HG02981 (cell line): ENCODE data around the gene NPM1.

Experiments
- ATAC-seq: cut with Tn5 transposase; IDR thresholded peaks from one replicate; pipeline ENCODE4 v1.9.1; 2021; ENCODE audit warnings: mild to moderate bottlenecking, moderate library complexity; ENCODE audit not compliant: unreplicated experiment

The NPM1 gene

DNA sequence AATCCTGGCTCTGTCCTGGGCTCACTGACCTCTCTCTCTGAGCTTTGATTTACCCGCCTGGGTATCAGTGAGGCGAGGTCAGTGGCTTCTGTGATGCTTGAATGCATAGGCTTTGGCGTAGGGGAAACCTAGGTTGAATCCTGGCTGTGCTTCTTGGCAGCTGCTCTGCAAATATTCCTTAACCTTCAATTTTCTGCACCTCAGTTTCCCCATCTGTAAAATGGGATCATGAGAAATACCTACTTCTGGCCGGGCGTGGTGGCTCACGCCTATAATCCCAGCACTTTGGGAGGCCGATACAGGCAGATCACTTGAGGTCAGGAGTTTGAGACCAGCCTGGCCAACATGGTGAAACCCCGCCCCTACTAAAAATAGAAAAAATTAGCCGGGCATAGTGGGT is 39.0 kb downstream of the NPM1 start:
- no peak for ATAC-seq

DNA sequence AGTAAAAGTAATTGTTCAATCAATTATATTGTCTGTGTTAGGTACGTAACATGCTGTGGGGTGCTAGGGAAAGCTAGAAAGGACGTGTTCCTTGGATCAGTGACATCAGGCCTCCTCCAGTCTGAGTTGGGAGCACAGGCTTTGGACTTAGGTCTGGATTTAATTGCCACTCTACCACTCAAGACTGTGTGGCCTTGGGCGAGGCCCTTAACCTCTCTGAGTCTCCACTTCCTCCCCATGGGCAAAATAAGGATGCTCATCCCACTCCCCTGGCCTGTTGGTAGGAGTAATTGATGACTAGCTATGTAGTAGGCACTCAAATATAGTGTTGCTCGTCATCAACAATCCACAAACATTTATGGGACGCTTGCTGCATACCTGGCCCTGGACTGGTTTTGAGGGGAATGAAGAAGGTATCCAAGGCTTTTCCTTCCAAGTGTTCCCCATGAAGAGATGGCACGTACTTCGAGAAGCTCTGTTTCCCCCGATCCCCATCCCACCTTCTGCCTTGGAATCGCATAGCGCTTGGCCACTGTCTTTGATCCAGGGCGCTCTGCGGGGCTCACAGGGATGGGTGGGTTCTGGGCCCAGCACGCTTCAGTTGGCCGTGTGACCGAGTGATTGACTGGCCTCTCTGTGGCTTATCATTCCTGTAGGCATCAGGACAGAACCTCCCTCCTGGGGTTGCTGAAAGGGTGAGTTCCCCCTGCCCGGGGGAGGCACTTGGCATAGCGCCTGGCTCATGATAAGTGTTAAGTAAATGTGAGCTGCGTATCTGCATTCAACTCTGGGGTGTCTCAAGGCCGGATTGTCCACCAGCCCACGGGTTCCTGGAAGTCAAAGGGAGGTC is 39.9 kb downstream of the NPM1 start:
- no peak for ATAC-seq

DNA sequence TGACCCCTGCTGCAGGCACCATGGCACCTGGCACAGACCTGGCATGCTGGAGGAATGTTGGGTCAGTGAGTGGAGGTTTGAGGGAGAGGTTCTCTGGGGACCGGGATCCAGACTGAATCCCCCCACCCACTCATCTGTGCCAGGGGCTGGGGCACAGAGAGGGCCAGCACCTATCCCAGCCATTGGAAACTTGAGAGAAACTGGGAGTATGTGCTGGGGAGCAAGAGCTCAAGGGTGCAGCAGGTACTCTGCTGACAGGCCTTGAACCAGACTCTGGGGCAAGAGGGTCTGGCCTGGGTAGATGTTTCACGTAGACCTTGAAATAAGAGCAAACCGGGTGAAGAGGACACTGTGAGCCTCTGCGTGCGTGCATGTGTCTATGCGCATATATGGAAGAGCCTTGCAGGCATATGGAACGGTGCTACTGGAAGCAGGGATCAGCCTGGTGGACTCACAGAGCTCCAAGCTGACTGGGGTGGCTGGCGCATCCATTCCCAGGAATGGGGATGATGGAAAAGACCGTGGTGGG is 40.6 kb downstream of the NPM1 start:
- ATAC-seq, result no peak

DNA sequence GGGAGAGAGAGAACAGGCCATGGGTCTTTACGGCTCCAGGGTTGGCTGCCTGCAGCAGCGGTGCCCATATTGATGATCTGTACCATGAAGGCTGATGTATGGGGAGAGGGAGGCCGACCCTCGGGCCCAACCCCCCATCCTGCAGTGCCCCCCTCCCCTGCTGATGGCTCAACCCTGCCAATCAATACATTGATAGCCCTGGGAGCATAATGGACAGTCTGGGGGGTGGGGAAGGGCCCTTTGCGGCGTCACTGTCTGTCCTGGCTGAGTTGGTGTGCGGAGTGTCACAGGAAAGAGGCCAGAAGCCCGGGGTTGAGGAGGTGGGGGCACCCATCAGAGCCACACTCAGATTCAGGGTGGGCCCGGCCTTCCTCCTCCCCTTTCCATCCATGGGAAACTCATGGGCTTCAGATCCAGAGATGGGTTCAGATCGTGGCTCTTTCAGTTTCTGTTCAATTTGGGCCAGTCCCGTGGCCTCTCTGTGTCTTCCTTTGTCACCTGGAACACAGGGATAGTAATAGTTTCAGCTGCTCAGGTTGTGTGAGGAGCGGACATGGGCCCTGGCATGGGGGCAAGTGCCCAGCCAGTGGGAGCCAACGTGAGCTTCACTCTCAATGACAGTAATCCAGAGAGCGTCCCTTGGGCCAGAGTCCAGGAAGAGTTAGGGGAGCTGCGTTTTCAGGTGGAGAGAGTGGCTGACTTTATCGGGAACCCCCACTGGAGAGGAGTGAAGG is 41.3 kb downstream of the NPM1 start:
- no peak for ATAC-seq

DNA sequence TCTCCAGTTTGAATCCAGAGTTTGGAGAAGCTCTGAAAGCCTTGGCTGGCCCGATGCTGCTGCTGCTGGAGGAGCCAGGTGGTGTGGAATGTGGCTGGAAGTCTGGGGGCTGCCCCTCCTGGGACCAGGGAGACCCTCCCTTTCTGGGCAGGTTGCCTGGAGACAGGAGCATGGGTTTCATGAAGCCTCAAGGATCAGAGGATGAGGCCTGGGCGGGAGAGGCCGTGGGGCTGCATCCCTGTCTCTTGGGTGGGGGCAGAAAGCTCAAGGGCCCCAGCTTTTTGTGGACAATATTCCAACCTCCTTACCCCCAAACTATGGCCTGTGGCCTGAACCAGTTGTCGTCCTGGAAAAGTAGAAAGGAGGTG is 41.9 kb downstream of the NPM1 start:
- ATAC-seq, result no peak

DNA sequence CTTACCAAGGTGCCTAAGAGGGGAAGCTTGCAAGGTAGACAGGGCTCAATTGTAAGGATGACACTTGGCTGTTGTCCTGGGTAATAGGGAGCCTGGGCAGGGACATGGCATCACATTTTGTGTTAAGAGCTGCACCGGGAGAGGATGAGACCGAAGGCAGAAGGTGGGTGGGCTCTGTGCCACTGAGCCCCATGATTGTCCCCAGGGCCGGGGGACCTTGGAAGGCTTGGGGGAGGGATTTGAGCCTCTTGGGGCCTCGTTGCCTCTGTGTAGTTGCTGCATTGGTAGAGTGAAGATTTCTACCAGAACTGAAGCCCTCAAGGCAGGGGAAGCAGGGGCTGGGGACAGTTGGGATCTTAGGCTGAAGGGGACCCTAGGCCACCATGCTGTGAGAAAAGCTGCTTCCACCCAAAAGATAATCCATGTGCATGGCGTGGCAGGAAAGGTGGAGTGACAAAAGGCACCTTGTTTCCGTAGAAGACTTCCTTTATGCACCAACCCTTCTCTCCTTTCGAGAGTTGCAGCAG is 43.7 kb downstream of the NPM1 start:
- no peak for ATAC-seq

DNA sequence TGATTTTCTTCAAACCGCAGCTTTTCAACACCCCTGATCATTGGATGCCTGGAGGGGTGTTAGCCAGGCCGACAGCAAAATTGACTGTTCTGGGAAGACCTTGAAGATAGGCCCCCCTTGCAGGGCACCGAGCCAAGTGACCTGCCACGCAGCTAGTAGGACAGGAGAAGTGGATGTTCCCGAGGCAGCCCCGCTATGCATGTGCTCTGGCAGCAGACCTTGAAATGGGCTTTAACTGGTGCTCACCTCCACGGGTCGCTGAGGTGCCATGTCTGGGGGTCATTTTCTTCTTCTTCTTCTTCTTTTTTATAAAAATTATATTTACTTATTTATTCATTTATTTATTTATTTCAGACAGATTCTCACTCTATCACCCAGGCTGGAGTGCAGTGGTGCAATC is 44.4 kb downstream of the NPM1 start:
- no peak for ATAC-seq

DNA sequence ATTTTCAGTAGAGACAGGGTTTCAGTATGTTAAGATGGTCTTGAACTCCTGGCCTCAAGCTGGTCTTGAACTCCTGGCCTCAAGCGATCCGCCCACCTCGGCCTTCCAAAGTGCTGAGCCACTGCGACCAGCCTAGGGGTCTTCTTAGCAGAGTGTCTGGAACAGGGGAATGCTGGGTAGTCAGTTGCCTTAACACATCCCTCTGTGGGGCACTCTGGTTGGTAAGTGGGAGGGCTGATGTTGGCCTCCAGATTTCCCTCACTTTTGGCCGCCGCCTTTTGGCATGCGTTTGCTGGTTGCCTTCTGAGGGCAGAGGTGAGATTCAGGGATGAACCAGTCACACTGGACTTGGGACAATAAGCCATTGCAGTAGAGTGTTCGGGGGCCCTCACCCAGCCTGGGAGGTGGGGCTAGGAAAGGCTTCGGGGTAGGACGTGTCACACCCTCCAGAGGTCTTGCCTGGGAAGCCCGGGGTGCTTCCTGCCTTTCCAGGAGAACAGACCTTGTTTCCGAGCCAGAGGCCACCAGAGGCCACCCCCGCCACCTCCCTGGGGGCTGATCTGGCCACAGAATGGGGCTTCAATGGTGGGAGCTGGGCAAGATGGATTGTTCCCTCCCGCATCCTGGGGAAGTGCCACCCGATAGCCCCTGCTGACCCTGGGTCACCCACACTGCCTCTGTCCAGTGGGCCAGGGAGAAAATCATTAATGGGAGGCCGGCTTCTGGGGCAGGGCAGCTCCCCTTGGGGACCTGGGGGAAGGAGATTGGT is 45.1 kb downstream of the NPM1 start:
- no peak for ATAC-seq

DNA sequence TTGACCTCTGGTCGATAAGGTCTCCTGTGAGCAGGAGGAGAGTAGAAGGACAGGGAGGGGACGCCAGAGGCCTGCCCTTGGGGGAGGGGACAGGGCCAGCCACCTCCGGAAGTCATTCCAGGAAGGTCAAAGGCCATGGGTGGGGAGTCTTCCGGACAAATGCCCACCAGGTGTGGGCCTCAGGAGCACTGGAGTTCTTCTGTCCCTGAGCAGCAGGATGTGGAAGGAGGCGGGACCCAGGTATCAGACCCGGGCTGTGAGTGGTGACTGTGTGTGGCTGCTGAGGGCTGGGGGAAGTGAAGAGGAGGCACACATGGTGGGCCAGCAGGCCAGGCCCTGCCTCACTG is 45.7 kb downstream of the NPM1 start:
- ATAC-seq, result no peak

DNA sequence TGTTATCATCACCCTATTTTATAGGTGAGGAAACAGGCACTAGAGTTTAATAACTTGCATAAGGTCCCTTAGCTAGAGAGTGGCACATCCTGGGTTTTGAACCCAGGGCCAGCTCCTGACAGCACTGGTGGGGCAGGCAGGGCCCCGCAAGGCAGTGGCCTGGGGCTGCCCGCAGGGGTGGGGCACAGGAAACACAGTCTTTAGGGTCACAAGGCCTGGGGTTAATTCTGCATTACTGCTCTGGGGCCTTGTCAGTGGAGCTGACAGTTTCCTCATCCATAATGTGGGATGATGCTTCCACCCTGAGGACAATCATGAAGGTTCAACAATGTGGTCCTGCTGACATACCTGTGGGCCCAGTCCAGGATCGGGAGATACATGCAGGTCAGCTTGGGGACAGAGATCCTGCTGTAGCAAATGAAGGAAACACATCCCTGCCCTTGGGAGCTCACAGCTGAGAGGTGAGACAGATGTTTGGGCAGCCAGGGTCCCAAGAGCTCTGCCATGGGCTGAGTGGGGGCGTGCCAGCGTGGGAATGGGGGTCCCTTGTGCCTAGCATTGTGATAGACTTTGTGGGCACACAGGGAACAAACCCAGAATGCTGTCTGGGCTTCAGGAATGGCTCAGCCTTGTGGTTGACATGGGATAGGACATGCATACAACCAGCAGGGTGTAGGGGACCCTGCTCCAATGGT is 46.5 kb downstream of the NPM1 start:
- ATAC-seq, result no peak

DNA sequence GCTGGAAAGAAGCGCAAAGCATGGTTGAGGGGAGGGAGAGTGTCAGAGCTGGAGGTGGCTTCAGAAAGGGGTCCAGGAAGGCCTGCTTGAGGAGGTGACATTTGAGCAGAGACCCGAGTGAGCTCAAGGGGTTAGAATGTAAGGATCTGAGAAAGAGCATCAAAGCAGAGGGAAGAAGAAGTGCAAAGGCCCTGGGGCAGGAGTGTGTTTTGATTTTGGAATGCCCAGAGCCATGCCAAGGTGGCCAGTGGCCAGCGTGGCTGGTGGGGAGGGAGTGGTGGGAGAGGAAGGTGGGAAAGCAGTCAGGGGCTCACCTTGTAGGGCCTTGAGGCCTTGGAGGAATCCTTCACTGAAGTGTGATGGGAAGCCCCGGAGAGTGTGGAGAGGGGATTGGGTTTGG is 47.2 kb downstream of the NPM1 start:
- no peak for ATAC-seq

DNA sequence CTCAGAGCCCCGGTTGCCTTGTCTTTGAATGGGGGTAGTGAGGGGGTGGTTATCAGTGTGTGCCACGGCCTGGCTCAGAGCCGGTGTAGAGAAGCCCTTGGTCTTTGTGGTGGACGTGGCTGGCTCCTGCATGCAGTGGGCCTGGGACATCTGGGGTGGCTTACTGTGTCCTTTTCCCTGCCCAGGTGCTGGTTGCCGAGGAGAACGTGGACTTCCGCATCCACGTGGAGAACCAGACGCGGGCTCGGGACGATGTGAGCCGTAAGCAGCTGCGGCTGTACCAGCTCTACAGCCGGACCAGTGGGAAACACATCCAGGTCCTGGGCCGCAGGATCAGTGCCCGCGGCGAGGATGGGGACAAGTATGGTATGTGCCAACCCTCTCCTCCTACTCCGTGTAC is 48.3 kb downstream of the NPM1 start:
- ATAC-seq, result no peak

DNA sequence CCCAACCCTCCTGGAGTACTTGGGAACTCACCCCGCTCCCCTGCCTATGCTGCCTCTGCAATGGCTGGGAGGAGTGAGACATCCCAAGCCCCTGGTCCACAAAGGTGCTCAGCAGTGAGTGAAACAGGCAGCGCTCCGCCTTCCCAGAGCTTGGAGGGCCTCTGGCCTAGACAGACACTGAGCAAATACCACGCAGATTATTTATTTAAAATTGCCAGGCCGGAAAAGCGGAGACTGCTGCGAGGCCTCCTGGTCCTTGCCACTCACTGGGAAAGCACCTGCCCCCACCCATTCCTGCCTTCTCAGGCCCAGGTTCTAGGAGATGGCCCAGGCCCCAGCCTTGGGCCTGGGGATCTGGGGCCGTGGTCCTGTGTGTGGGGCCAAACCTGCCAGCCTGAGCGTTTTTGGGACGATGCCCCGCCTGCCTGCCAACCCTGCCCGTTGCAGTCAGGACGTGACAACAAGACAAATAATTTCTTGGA is 49.2 kb downstream of the NPM1 start:
- no peak for ATAC-seq

DNA sequence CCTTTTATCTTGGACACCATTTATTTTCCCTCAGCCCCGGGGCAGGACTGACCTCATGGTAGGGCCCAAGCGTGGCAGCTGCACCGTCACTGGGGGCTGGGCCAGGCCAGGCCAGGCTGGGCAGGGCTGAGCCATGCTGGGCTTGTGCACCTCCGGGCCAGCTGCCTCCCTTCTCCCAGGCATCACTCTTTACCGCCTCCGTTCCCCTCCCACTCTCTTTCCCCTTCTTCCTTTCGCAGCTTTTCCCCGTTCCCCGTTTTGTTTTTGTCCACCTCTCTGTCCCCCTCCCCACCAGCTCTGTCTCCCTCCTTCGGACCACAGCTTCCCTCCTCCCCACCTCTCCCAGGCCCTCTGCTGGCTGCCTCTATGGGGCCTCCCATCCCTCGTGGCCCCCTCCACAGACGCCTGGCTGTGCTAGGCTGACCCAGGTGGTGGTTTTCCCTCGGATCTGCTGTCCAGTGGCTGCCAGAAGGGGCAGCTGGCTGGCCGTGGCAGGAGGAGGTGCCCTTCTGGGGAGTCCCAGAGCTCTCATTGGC is 49.7 kb downstream of the NPM1 start:
- ATAC-seq, result no peak

DNA sequence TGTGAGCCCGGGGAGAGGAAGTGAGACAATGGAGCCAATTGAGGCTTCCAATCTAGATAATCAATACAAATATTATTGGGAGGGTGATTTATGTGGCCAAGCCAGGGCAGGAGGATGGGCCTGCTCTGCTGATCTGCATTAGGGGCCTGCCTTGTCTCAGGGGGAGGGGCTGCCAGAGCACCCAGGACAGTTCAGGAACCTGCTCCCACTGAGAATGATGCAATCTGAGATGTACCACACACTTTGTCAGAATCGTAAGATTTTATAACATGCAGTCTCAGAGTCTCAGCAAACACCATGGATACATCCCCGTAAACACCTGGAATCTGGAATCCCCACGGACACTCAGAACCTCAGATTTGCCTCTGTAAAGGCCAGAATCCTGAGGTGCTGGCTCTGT is 51.1 kb downstream of the NPM1 start:
- ATAC-seq, result no peak

DNA sequence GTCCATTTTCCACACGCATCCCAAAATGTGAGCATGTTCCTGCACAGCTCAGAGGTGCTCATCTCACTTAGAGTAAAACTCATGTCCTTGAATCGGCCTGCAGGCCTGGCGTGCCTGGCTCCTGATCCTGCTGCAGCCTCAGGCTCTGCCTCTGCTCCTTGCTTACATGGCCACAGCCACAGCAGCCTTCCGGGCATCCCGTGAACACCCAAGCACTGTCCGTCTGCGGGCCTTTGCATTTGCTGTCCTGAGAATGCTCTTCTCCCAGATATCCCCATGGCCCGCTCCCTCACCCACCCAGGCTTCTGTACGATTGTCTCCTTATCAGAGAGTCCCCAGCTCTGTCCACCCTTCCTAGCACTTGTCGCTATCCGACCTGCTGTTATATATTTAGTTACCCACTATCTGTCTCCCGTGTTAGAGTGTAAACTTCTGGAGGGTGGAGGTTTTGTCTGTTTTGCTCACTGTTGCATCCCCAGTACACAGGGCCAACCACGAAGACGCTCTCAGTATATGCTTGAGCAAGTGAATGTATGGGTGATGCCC is 53.7 kb downstream of the NPM1 start:
- no peak for ATAC-seq

DNA sequence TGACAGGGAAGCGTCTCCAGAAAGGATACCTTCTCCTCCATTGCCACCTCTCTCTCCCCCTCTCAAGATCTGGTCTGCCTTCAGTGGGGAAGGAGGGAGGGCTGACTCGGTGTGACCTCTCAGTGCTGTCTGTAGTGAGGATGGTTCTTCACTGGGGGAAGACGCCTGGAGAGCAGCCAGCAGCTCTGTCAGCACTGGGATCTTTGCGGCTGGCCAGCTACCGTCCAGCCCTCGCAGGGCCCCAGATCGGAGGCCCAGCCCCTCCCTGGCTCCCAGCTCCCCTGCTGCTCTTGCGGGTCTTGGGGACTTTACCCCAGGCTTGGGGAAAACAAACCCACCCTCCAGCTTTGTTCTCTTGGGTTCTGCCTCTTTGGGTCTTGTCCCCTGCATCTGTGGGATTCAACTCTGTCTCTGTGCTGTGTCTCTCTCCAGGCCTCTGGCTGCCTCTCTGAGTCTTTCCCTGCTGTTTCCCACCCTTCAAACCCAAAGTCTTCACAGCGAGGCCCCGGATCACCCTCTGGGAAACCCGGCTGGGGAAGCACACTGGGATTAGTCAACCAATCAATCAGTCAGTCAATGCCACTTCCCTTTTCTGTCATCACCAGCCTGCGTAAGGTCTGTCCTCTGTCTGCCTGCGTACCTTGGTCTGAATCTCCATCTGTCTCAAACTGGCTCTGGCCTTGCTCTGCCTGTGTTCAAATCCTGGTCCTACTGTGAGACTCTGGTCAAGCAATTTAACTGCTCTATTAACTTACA is 54.8 kb downstream of the NPM1 start:
- ATAC-seq, result no peak

DNA sequence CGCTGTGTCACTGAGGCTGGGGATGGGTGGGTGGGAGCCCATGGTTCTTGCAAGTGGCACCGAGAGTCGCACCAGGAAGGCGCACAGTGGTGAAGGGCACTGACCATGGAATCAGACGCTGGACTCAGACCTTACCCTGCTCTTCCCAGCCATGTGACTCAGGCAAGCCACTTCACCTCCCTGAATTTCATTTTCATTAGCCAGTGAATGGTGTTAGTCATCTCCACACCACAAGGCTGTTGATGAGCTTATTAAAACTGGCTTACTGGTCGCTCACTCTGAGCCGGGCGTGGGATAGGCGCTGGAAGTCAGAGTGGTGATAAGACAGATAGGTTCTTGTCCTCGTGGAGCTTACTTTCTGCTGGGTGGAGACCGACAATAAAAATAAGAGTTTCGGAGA is 56.9 kb downstream of the NPM1 start:
- ATAC-seq, result no peak
